HG03457 (cell line): ENCODE measurements around the gene RADIL.
"Not testable (repeated sequence)": the region's sequence is repeated elsewhere in the genome, so short reads cannot be mapped to it uniquely, and the experiment has no call there.

Experiments used
- ATAC-seq: cut with Tn5 transposase; IDR thresholded peaks from one replicate; pipeline ENCODE4 v1.9.1; 2021; ENCODE audit warnings: moderate number of reproducible peaks; ENCODE audit not compliant: unreplicated experiment

RADIL gene

GRCh38 chr7:4883372-4884144 lies at the start of gene RADIL:
RADIL (minus strand) TSS chr7:4883716; CDS start chr7:4878139, 5,577 bp downstream.
- no peak for ATAC-seq

GRCh38 chr7:4931943-4932342 lies 48.4 kb upstream of the RADIL start:
- ATAC-seq = no peak

- ATAC-seq = no peak
These were observed 45.5 kb upstream of the RADIL start for GRCh38 chr7:4929005-4929404.

GRCh38 chr7:4928445-4928844 lies 44.9 kb upstream of the RADIL start:
- ATAC-seq = no peak

- ATAC-seq = no peak
These were observed 36.7 kb upstream of the RADIL start for GRCh38 chr7:4919969-4920766.

- no peak for ATAC-seq
These were observed 32.6 kb upstream of the RADIL start for GRCh38 chr7:4916113-4916512.

GRCh38 chr7:4911111-4911828 lies 27.8 kb upstream of the RADIL start:
- no peak for ATAC-seq

GRCh38 chr7:4906682-4907081 lies 23.2 kb upstream of the RADIL start:
- no peak for ATAC-seq

GRCh38 chr7:4905171-4905570 lies 21.7 kb upstream of the RADIL start:
- no peak for ATAC-seq

- no peak for ATAC-seq
These were observed 20.8 kb upstream of the RADIL start for GRCh38 chr7:4904346-4904745.

GRCh38 chr7:4895766-4896165 lies 12.2 kb upstream of the RADIL start:
- ATAC-seq = no peak

GRCh38 chr7:4894482-4894881 lies 11.0 kb upstream of the RADIL start:
- ATAC-seq = no peak

GRCh38 chr7:4893929-4894475 lies 10.5 kb upstream of the RADIL start:
- ATAC-seq = no peak

GRCh38 chr7:4893188-4893587 lies 9.7 kb upstream of the RADIL start:
- ATAC-seq = not testable (repeated sequence)

GRCh38 chr7:4891522-4891921 lies 8.0 kb upstream of the RADIL start:
- ATAC-seq = not testable (repeated sequence)

- no peak for ATAC-seq
These were observed 6.2 kb upstream of the RADIL start for GRCh38 chr7:4889682-4890081.

GRCh38 chr7:4888161-4888560 lies 4.6 kb upstream of the RADIL start:
- ATAC-seq = no peak

GRCh38 chr7:4886671-4887070 lies 3.2 kb upstream of the RADIL start:
- no peak for ATAC-seq

GRCh38 chr7:4885317-4885807 lies 1.8 kb upstream of the RADIL start:
- no peak for ATAC-seq

- no peak for ATAC-seq
These were observed 648 bp upstream of the RADIL start for GRCh38 chr7:4884164-4884563.

GRCh38 chr7:4883033-4883371 lies 514 bp downstream of the RADIL start:
- no peak for ATAC-seq
